Neural cell (in vitro differentiated cells): ENCODE results near the gene DPPA4. TPM values are rescaled to one million over a fixed set of nuclear protein-coding genes. Genes with fewer than 3 reads are reported as not detected.

ENCODE experiments used
- H2AFZ ChIP-seq: fragments of 200-600, 300-800 bp; sonication (generic), shearing (Covaris generic); 2 replicates; pipeline ENCODE4 v1.6.0; 2014; ENCODE audit warnings: low read depth, mild to moderate bottlenecking, antibody characterized with exemption, low read length, moderate library complexity
- H3F3A ChIP-seq: fragments of 200-600 bp; shearing (Covaris generic); 2 replicates; pipeline ENCODE4 v1.6.1; 2016; ENCODE audit warnings: mild to moderate bottlenecking, moderate library complexity, mixed read lengths, antibody characterized with exemption, low read length; ENCODE audit not compliant: insufficient read depth, poor library complexity, severe bottlenecking
- H3K27ac ChIP-seq: fragments of 200-600, 300-800 bp; sonication (generic), shearing (Covaris generic); 2 replicates; pipeline ENCODE4 v1.5.1; 2014; ENCODE audit warnings: mild to moderate bottlenecking, low read length, moderate library complexity
- H3K27me3 ChIP-seq: fragments of 300-800, 200-600 bp; sonication (generic), shearing (Covaris generic); 2 replicates; pipeline ENCODE4 v1.6.0; 2014; ENCODE audit warnings: mild to moderate bottlenecking, low read depth, low read length, moderate library complexity; ENCODE audit not compliant: insufficient read depth
- H3K36me3 ChIP-seq: fragments of 300-800, 200-600 bp; sonication (generic), shearing (Covaris generic); 2 replicates; pipeline ENCODE4 v1.5.1; 2014; ENCODE audit warnings: mild to moderate bottlenecking, antibody characterized with exemption, low read length, moderate library complexity; ENCODE audit not compliant: insufficient read depth
- H3K4me2 ChIP-seq: fragments of 300-800, 200-600 bp; sonication (generic), shearing (Covaris generic); 2 replicates; pipeline ENCODE4 v1.6.0; 2014; ENCODE audit warnings: mild to moderate bottlenecking, low read length
- H3K4me3 ChIP-seq: fragments of 300-800, 200-600 bp; sonication (generic), shearing (Covaris generic); 2 replicates; pipeline ENCODE4 v1.5.1; 2014; ENCODE audit warnings: mild to moderate bottlenecking, low read length, moderate library complexity
- H3K79me2 ChIP-seq: fragments of 200-600 bp; shearing (Covaris generic); replicated peaks from 2 replicates; pipeline ENCODE4 v1.6.0; 2014; ENCODE audit warnings: mild to moderate bottlenecking, low read length, moderate library complexity; ENCODE audit not compliant: insufficient read depth
- H3K9ac ChIP-seq: fragments of 300-800, 200-600 bp; sonication (generic), shearing (Covaris generic); 2 replicates; pipeline ENCODE4 v1.6.1; 2016; ENCODE audit warnings: mild to moderate bottlenecking, low read length, mixed read lengths
- H3K9me2 ChIP-seq: fragments of 200-600 bp; shearing (Covaris generic); 2 replicates; pipeline ENCODE4 v1.6.1; 2016; ENCODE audit warnings: mild to moderate bottlenecking, low read length, mixed read lengths; ENCODE audit not compliant: insufficient read depth
- H3K9me3 ChIP-seq: fragments of 200-600, 300-800 bp; sonication (generic), shearing (Covaris generic); 2 replicates; pipeline ENCODE4 v1.6.1; 2016; ENCODE audit warnings: mild to moderate bottlenecking, mixed run types, low read length, moderate library complexity, mixed read lengths
- H4K20me1 ChIP-seq: fragments of 200-600 bp; shearing (Covaris generic); 2 replicates; pipeline ENCODE4 v1.6.1; 2016; ENCODE audit warnings: mild to moderate bottlenecking, mixed run types; ENCODE audit not compliant: insufficient read depth
- EP300 ChIP-seq: fragments of 450-650 bp; conservative IDR thresholded peaks from 2 replicates; pipeline ENCODE4 v1.6.1; 2014; ENCODE audit warnings: antibody characterized with exemption, mild to moderate bottlenecking, moderate library complexity; ENCODE audit not compliant: poor library complexity, severe bottlenecking
- EZH2 ChIP-seq: fragments of 200-600, 300-800 bp; shearing (Covaris generic), sonication (generic); IDR thresholded peaks from 2 replicates; pipeline ENCODE4 v1.6.1; 2014; ENCODE audit warnings: antibody characterized with exemption, low read length, borderline replicate concordance, mild to moderate bottlenecking; ENCODE audit not compliant: insufficient read depth, poor library complexity, severe bottlenecking
- MXI1 ChIP-seq: fragments of 450-650 bp; conservative IDR thresholded peaks from 2 replicates; pipeline ENCODE4 v1.6.1; 2014; ENCODE audit warnings: antibody characterized with exemption, mild to moderate bottlenecking; ENCODE audit not compliant: poor library complexity, severe bottlenecking
- POLR2AphosphoS5 ChIP-seq: IDR thresholded peaks from 2 replicates; pipeline ENCODE4 v1.6.1; 2012
- RAD21 ChIP-seq: fragments of 450-650 bp; conservative IDR thresholded peaks from 2 replicates; pipeline ENCODE4 v1.6.1; 2014; ENCODE audit warnings: antibody characterized with exemption, mild to moderate bottlenecking, moderate library complexity
- SMC3 ChIP-seq: fragments of 450-650 bp; conservative IDR thresholded peaks from 2 replicates; pipeline ENCODE4 v1.6.1; 2014; ENCODE audit warnings: antibody characterized with exemption, mild to moderate bottlenecking, moderate library complexity; ENCODE audit not compliant: poor library complexity
- TAF1 ChIP-seq: IDR thresholded peaks from 2 replicates; pipeline ENCODE4 v1.6.1; 2012; ENCODE audit warnings: low read depth
- polyA plus RNA-seq: library from polyadenylated mRNA; depleted of rRNA; stranded (reverse); fragments of >200 nt; gene quantifications from 2 replicates; pipeline ENCODE4 v1.2.3, GENCODE V29; 2014
- TF ChIP-seq, protein P1 (sequence below): IDR thresholded peaks from 2 replicates; pipeline ENCODE4 v1.6.1; 2012; ENCODE audit warnings: borderline replicate concordance
- TF ChIP-seq, protein P2 (sequence below): fragments of 450-650 bp; IDR thresholded peaks from 2 replicates; pipeline ENCODE4 v1.5.1; 2014; ENCODE audit warnings: antibody characterized with exemption, mild to moderate bottlenecking, moderate library complexity; ENCODE audit not compliant: poor library complexity, severe bottlenecking

Gene DPPA4
- polyA plus RNA-seq, 1 donor from 2014 or later: 1.6 TPM

DNA sequence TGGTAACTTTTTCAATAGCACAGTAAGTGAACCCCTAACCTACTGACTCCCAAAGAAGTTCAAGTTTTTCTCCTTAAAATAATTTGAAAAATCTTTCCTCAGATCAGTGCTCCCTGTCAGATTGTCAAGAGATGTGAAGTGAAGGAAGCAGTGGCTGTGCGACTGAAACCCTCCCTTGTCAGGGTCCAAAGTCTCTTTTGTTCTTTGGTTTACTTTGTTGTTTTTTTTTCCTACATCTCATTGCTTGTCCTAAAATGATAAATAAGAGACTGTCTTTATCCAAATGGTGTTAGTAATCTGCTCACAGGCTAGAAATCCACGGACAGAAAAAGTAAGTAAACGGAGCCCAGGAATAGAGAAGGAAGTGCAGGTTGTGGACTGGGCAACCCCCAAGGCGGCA, 976 bp upstream of the DPPA4 start:
- Histone ChIP-seq H3K79me2 (peaks cover 10% of the 10 kb centered on the region), H3K4me3 (no peak overlapping the region), H3K36me3 (no peaks in the 10 kb centered on the region), H3K9me3 (no peaks in the 10 kb centered on the region), H3F3A (no peaks in the 10 kb centered on the region), H2AFZ (no peak overlapping the region), H4K20me1 (no peaks in the 10 kb centered on the region), H3K27me3 (no peaks in the 10 kb centered on the region), H3K4me2 (no peak overlapping the region), H3K27ac (no peak overlapping the region), H3K9ac (no peak overlapping the region), H3K9me2 (no peaks in the 10 kb centered on the region)
- TF ChIP-seq TAF1 (no peak), SMC3 (no peak), EZH2 (no peak), RAD21 (no peak), POLR2AphosphoS5 (no peak), EP300 (no peak), MXI1 (no peak)
- TF ChIP-seq, protein P1, sequence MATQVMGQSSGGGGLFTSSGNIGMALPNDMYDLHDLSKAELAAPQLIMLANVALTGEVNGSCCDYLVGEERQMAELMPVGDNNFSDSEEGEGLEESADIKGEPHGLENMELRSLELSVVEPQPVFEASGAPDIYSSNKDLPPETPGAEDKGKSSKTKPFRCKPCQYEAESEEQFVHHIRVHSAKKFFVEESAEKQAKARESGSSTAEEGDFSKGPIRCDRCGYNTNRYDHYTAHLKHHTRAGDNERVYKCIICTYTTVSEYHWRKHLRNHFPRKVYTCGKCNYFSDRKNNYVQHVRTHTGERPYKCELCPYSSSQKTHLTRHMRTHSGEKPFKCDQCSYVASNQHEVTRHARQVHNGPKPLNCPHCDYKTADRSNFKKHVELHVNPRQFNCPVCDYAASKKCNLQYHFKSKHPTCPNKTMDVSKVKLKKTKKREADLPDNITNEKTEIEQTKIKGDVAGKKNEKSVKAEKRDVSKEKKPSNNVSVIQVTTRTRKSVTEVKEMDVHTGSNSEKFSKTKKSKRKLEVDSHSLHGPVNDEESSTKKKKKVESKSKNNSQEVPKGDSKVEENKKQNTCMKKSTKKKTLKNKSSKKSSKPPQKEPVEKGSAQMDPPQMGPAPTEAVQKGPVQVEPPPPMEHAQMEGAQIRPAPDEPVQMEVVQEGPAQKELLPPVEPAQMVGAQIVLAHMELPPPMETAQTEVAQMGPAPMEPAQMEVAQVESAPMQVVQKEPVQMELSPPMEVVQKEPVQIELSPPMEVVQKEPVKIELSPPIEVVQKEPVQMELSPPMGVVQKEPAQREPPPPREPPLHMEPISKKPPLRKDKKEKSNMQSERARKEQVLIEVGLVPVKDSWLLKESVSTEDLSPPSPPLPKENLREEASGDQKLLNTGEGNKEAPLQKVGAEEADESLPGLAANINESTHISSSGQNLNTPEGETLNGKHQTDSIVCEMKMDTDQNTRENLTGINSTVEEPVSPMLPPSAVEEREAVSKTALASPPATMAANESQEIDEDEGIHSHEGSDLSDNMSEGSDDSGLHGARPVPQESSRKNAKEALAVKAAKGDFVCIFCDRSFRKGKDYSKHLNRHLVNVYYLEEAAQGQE: no peak
- TF ChIP-seq, protein P2, sequence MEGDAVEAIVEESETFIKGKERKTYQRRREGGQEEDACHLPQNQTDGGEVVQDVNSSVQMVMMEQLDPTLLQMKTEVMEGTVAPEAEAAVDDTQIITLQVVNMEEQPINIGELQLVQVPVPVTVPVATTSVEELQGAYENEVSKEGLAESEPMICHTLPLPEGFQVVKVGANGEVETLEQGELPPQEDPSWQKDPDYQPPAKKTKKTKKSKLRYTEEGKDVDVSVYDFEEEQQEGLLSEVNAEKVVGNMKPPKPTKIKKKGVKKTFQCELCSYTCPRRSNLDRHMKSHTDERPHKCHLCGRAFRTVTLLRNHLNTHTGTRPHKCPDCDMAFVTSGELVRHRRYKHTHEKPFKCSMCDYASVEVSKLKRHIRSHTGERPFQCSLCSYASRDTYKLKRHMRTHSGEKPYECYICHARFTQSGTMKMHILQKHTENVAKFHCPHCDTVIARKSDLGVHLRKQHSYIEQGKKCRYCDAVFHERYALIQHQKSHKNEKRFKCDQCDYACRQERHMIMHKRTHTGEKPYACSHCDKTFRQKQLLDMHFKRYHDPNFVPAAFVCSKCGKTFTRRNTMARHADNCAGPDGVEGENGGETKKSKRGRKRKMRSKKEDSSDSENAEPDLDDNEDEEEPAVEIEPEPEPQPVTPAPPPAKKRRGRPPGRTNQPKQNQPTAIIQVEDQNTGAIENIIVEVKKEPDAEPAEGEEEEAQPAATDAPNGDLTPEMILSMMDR: no peak

DNA sequence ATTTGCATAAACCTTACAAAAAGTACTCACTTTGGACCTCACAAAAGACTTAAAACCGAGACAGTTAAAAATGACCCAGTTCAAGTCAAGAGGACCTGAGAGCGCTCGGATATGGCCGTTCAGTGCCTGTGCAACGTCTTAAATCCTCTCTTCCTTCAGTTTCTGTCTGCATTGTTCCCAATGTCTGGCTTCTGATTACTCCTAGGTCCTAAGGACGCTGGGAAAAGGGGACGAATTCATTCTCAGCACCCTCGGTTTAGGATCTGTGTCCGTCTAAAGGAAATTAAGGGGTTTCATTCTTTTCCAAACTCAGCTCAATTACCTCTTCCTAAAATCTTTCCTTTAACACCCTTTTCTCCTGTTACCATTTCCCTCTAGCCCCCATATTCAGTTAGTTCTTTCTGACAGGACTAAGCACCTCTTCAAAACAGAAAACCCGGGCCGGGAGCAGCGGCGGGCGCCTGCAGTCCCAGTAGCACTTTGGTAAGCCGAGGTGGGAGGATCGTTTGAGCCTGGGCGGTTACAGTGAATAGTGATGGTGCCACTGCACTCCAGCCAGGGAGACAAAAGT, 970 bp downstream of the DPPA4 start:
- H3K9me2 ChIP-seq: no peaks in the 10 kb centered on the region
- no peaks in the 10 kb centered on the region for H3K36me3 ChIP-seq
- no peaks in the 10 kb centered on the region for H3K9me3 ChIP-seq
- peak overlapping the region; percentile 19 for H3K4me3 ChIP-seq
- H3K27ac ChIP-seq: no peak overlapping the region
- no peak overlapping the region for H3K9ac ChIP-seq
- peaks cover 10% of the 10 kb centered on the region for H3K79me2 ChIP-seq
- TF ChIP-seq EZH2 (no peak), POLR2AphosphoS5 (no peak), MXI1 (no peak), EP300 (no peak), TAF1 (no peak), RAD21 (no peak), SMC3 (no peak)
- TF ChIP-seq, protein P2: no peak
- TF ChIP-seq, protein P1: no peak
- H2AFZ ChIP-seq: no peak overlapping the region
- H3F3A ChIP-seq: no peaks in the 10 kb centered on the region
- H3K4me2 ChIP-seq: no peak overlapping the region
- H4K20me1 ChIP-seq: no peaks in the 10 kb centered on the region
- no peaks in the 10 kb centered on the region for H3K27me3 ChIP-seq
